Caco-2 (cell line): ENCODE data around the gene PPM1L. TPM values are rescaled to one million over a fixed set of nuclear protein-coding genes. Genes with fewer than 3 reads are reported as not detected.

Experiments used
- Bru-seq: library from RNA; stranded (reverse); fragments of 400-500 nt; gene quantifications from one replicate; lab custom pipeline; 2021; lab: Mats Ljungman, UMichigan
- BruChase-seq, 2 experiments: library from RNA; stranded (reverse); fragments of 400-500 nt; gene quantifications; one replicate each; lab custom pipeline; 2021; lab: Mats Ljungman, UMichigan
- BruUV-seq: library from RNA; stranded (reverse); fragments of 400-500 nt; replicated peaks from 2 replicates; lab custom pipeline; 2021; lab: Mats Ljungman, UMichigan
- CTCF ChIA-PET: fragments of 300-600 bp; sonication (Branson Sonifier 250); formaldehyde crosslinking; loops from one replicate; lab custom pipeline; 2022; ENCODE audit warnings: antibody characterized with exemption; lab: Charles Lee
- POLR2A ChIA-PET: fragments of 300-600 bp; sonication (Branson Sonifier 250); formaldehyde crosslinking; loops from one replicate; lab custom pipeline; 2022; ENCODE audit warnings: antibody characterized with exemption; lab: Charles Lee
- DNase-seq, 2 experiments: peaks; one replicate each; pipeline versions ENCODE4 v3.0.0 to v3.0.0-alpha.2; 2020 to 2022
- H3K27me3 ChIP-seq: replicated peaks from 2 replicates; pipeline ENCODE4 v1.6.0; 2011; ENCODE audit warnings: low read length; ENCODE audit not compliant: control insufficient read depth, insufficient read depth
- H3K36me3 ChIP-seq: 2 replicates; pipeline ENCODE4 v1.5.1; 2011; ENCODE audit warnings: low read length; ENCODE audit not compliant: control insufficient read depth, insufficient read depth
- H3K4me1 ChIP-seq: fragments of 250-450 bp; sonication (Bioruptor Pico); 2 replicates; pipeline ENCODE4 v1.5.1; 2020; ENCODE audit warnings: mild to moderate bottlenecking
- H3K4me3 ChIP-seq: 2 replicates; pipeline ENCODE4 v1.5.1; 2011; ENCODE audit warnings: low read depth, mild to moderate bottlenecking, control low read depth, low read length
- H3K9me3 ChIP-seq: fragments of 250-450 bp; sonication (Bioruptor Pico); 2 replicates; pipeline ENCODE4 v1.5.1; 2020; ENCODE audit warnings: mild to moderate bottlenecking, moderate library complexity
- H3K27ac Mint-ChIP-seq: one replicate; pipeline ENCODE4 v1.8.0; 2022; ENCODE audit warnings: mixed read lengths; ENCODE audit not compliant: unreplicated experiment
- H3K27me3 Mint-ChIP-seq: one replicate; pipeline ENCODE4 v1.8.0; 2022; ENCODE audit warnings: mixed read lengths; ENCODE audit not compliant: insufficient read depth, unreplicated experiment
- H3K36me3 Mint-ChIP-seq: one replicate; pipeline ENCODE4 v1.8.0; 2022; ENCODE audit warnings: mild to moderate bottlenecking, mixed read lengths; ENCODE audit not compliant: insufficient read depth, unreplicated experiment
- H3K4me1 Mint-ChIP-seq: one replicate; pipeline ENCODE4 v1.8.0; 2022; ENCODE audit warnings: low read depth, mixed read lengths; ENCODE audit not compliant: unreplicated experiment
- H3K4me3 Mint-ChIP-seq: one replicate; pipeline ENCODE4 v1.8.0; 2022; ENCODE audit warnings: mild to moderate bottlenecking, moderate library complexity, mixed read lengths; ENCODE audit not compliant: unreplicated experiment
- H3K9me3 Mint-ChIP-seq: one replicate; pipeline ENCODE4 v1.8.0; 2022; ENCODE audit warnings: mixed read lengths; ENCODE audit not compliant: unreplicated experiment
- CTCF ChIP-seq, 2 experiments: fragments of 200-600 bp in 1 of 2; IDR thresholded peaks; 1 replicate in 1 of 2; 2 replicates in 1 of 2; pipeline versions ENCODE4 v1.5.1 to v1.8.0; 2011 to 2022; ENCODE audit warnings: antibody characterized with exemption in 1 of 2, control low read depth in 1 of 2, inconsistent platforms in 1 of 2, low read depth in 1 of 2, low read length in 1 of 2, mild to moderate bottlenecking in 1 of 2, moderate library complexity in 1 of 2; ENCODE audit not compliant: insufficient read depth in 1 of 2, severe bottlenecking in 1 of 2, unreplicated experiment in 1 of 2
- intact Hi-C: fragments of 100-400 bp; cut with micrococcal nuclease; formaldehyde crosslinking; loops from one replicate; pipeline ENCODE4 v1.10.0; 2022; ENCODE audit not compliant: unreplicated experiment
- long read RNA-seq: library from polyadenylated mRNA; stranded (forward); transcript quantifications from one replicate; pipeline ENCODE4 v2.0.0, GENCODE V29; 2022
- total RNA-seq: library from RNA; stranded (reverse); gene quantifications from 2 replicates; pipeline ENCODE4 v1.2.3, GENCODE V29; 2022

Gene PPM1L
- total RNA-seq (2.0 and 2.4 TPM in 2 replicates), Bru-seq, nascent RNA (percentile 39 among the genes with signal in this experiment), BruChase-seq, experiment 1, labeled RNA remaining after a 2-hour chase (percentile 40 among the genes with signal in this experiment), BruChase-seq, experiment 2, labeled RNA remaining after a 6-hour chase (percentile 38 among the genes with signal in this experiment)
- long read RNA-seq, partial matches to known transcripts, result 0 of 1 reads
- long read RNA-seq, other reads (novel, unspliced or antisense), result 1 of 1 reads

GRCh38 chr3:160755776-160756304, at the start of gene PPM1L:
TSS of gene PPM1L (plus strand) at chr3:160756231.
- H3K9me3 ChIP-seq, result no peaks in the 10 kb centered on the region
- no peaks in the 10 kb centered on the region for H3K36me3 ChIP-seq
- no peak for TF ChIP-seq CTCF (IDR thresholded peaks at IDR 0.05; ENCODE audit: insufficient read depth in 1 of 2, low read depth in 1 of 2, low read length in 1 of 2, severe bottlenecking in 1 of 2, unreplicated experiment in 1 of 2)
- peaks cover 11% of the 10 kb centered on the region for H3K27me3 Mint-ChIP-seq
- no peaks in the 10 kb centered on the region for H3K4me1 Mint-ChIP-seq
- intact Hi-C loops, result loop anchor here (1.0 to 10.0 kb wide), 7 partner anchors 29 to 666 kb away; partner anchors contain the start of genes KPNA4 and NMD3
- peaks cover 11% of the 10 kb centered on the region for H3K4me1 ChIP-seq
- H3K4me3 Mint-ChIP-seq, result peak within 1 kb of the TSS; percentile 85
- no TSS peak for BruUV-seq
- peak within 1 kb of the TSS; percentile 90 for H3K27ac Mint-ChIP-seq
- POLR2A ChIA-PET, result interaction anchor here (1.1 kb wide), 1 partner anchor 13 kb away, joined by 3 read pairs; no protein-coding TSS in a partner anchor
- H3K36me3 Mint-ChIP-seq, result peaks cover 6% of the 10 kb centered on the region
- no peaks in the 10 kb centered on the region for H3K9me3 Mint-ChIP-seq
- peak within 1 kb of the TSS; percentile 63 for H3K4me3 ChIP-seq
- CTCF ChIA-PET, result interaction anchor here (1.1 kb wide), 1 partner anchor 138 kb away, joined by 3 read pairs; no protein-coding TSS in a partner anchor
- DNase-seq, result peak; percentile 38 to 51
- H3K27me3 ChIP-seq, result no peaks in the 10 kb centered on the region; the same call in 1 of the 2 replicates

GRCh38 chr3:160707187-160707794, 48.7 kb upstream of the PPM1L start:
- no TSS peak for BruUV-seq

More at GRCh38 chr3:160707187-160707794, 48.7 kb upstream of the PPM1L start:
- intact Hi-C loops, result loop anchor here (1.0 kb wide), 4 partner anchors 130 to 717 kb away; no protein-coding TSS in a partner anchor
- TF ChIP-seq CTCF (IDR thresholded peaks at IDR 0.05; ENCODE audit: insufficient read depth in 1 of 2, low read depth in 1 of 2, low read length in 1 of 2, severe bottlenecking in 1 of 2, unreplicated experiment in 1 of 2), result peak; percentile 47
- Mint-ChIP-seq H3K4me3 (no peak overlapping the region), H3K9me3 (no peaks in the 10 kb centered on the region), H3K27me3 (peaks cover 15% of the 10 kb centered on the region), H3K4me1 (no peaks in the 10 kb centered on the region), H3K36me3 (no peaks in the 10 kb centered on the region), H3K27ac (no peak overlapping the region)
- no peaks in the 10 kb centered on the region for H3K9me3 ChIP-seq
- no peaks in the 10 kb centered on the region for H3K27me3 ChIP-seq
- POLR2A ChIA-PET, result no interaction called here
- CTCF ChIA-PET, result no interaction called here
- H3K36me3 ChIP-seq, result no peaks in the 10 kb centered on the region
- H3K4me1 ChIP-seq, result no peaks in the 10 kb centered on the region
- no peak overlapping the region for H3K4me3 ChIP-seq
- DNase-seq, result peak in 1 of 2 experiments; percentile 40
